ENCODE results near the gene FKBP1A. TPM values are rescaled to one million over a fixed set of nuclear protein-coding genes. Genes with fewer than 3 reads are reported as not detected.

FKBP1A gene
- total and polyA plus RNA-seq, 2 of the 4 experiments (the other 2 are of a cell fraction) = 120 to 528 TPM

- Histone ChIP-seq H3K36me3 (ENCODE audit: control insufficient read depth, insufficient read depth, low read length) (no peaks in the 10 kb centered on the region), H3K4me1 (ENCODE audit: control insufficient read depth, insufficient read depth, low read length) (peaks cover 6% of the 10 kb centered on the region), H2BK120ac (ENCODE audit: low read depth, low read length) (no peak overlapping the region), H3K4me3 (ENCODE audit: insufficient read depth, low read depth, low read length) (no peak overlapping the region), H3K23ac (ENCODE audit: low read depth, low read length) (no peak overlapping the region), H2AFZ (replicated peaks; ENCODE audit: low read length, poor library complexity) (peak overlapping the region; percentile 80), H2AK9ac (replicated peaks; ENCODE audit: low read depth, low read length, poor library complexity) (no peak overlapping the region), H3K9me3 (ENCODE audit: control insufficient read depth, insufficient read depth, low read length) (no peaks in the 10 kb centered on the region), H4K8ac (ENCODE audit: low read depth in 2 of 2, low read length in 2 of 2) (peak overlapping the region in 1 of 2 experiments; percentile 13; a peak in 1 of 4 replicates), H3K9me1 (ENCODE audit: insufficient read depth, low read length) (0 out of 2 replicates have a peak, but pooled peaks cover 4% of the 10 kb centered on the region), H3K4me2 (ENCODE audit: low read depth, low read length) (no peak overlapping the region), H4K5ac (ENCODE audit: low read depth, low read length) (no peak overlapping the region), H4K91ac (ENCODE audit: insufficient read depth, low read depth, low read length) (no peak overlapping the region), H3K27me3 (ENCODE audit: control insufficient read depth, insufficient read depth, low read length) (no peaks in the 10 kb centered on the region), H3K18ac (ENCODE audit: low read depth, low read length) (no peak overlapping the region), H2BK5ac (ENCODE audit: low read depth, low read length, poor library complexity, severe bottlenecking) (no peak overlapping the region), H3K4ac (ENCODE audit: low read depth, low read length) (no peak overlapping the region), H3K79me1 (ENCODE audit: low read depth in 1 of 2, low read length in 2 of 2) (no peaks in the 10 kb centered on the region), H4K20me1 (ENCODE audit: insufficient read depth, low read length) (no peaks in the 10 kb centered on the region), H2BK20ac (ENCODE audit: low read depth, low read length) (no peak overlapping the region), H3K56ac (ENCODE audit: extremely low read depth, insufficient read depth, low read length) (no peak overlapping the region), H3K27ac (ENCODE audit: insufficient read depth, low read length) (no peak overlapping the region), H2AK5ac (ENCODE audit: low read depth, low read length) (0 out of 2 replicates have a peak overlapping the region, but pooled peaks have one; percentile 21), H3K14ac (replicated peaks; ENCODE audit: low read depth, low read length) (no peak overlapping the region), H2BK15ac (ENCODE audit: low read depth, low read length) (no peak overlapping the region), H3K9ac (ENCODE audit: low read depth, low read length) (no peak overlapping the region)
- intact Hi-C loops (cut with micrococcal nuclease) (no loop called here), in situ Hi-C loops (cut with MboI; ENCODE audit: low sequenced_read_pairs) (no loop called here), dilution Hi-C loops (cut with HindIII; ENCODE audit: low sequenced_read_pairs, unreplicated experiment) (no loop called here)
- ATAC-seq (ENCODE audit: low read depth) = peak; percentile 73
- TF ChIP-seq RAD21 (IDR thresholded peaks at IDR 0.05; ENCODE audit: low read length) (0 out of 2 replicates have a peak, but pooled peaks have one; percentile 15), BHLHE40 (IDR thresholded peaks at IDR 0.05; ENCODE audit: low read depth, low read length) (no peak), CTCF (conservative IDR thresholded peaks at IDR 0.05; ENCODE audit: low read depth, low read length) (peak; percentile 23; the same call in 1 of the 2 replicates), ELK1 (IDR thresholded peaks at IDR 0.05; ENCODE audit: borderline replicate concordance, low read depth, low read length) (no peak), MXI1 (IDR thresholded peaks at IDR 0.05; ENCODE audit: borderline replicate concordance, low read depth, low read length) (no peak), MAFK (IDR thresholded peaks at IDR 0.05; ENCODE audit: low read depth, low read length) (no peak)
- ChIA-PET CTCF (no interaction called here), POLR2A (ENCODE audit: unreplicated experiment) (no interaction called here)
- WGBS, 2 experiments (ENCODE audit: extremely low coverage in 2 of 2, insufficient read length in 1 of 2) = 0% methylated on average over 1 of the region's 7 CpGs; no CpG with 5 or more reads in 1 of the 2 experiments
- DNase-seq = peak; percentile 69
- BruUV-seq (replicated peaks) = no TSS peak
Observed at GRCh38 chr20:1423625-1424106, 30.8 kb upstream of the FKBP1A start.
